OCI-LY7 (cell line): ENCODE results near the gene RELN. TPM values are rescaled to one million over a fixed set of nuclear protein-coding genes. Genes with fewer than 3 reads are reported as not detected.

Experiments used
- BruUV-seq: library from RNA; stranded (reverse); fragments of 400-500 nt; replicated peaks from 2 replicates; lab custom pipeline; 2021; lab: Mats Ljungman, UMichigan
- CTCF ChIA-PET: fragments of 300-600 bp; sonication (Branson Sonifier 250); formaldehyde crosslinking; loops from one replicate; lab custom pipeline; 2022; ENCODE audit warnings: antibody characterized with exemption; ENCODE audit not compliant: unreplicated experiment; lab: Charles Lee
- POLR2A ChIA-PET: fragments of 300-600 bp; sonication (Branson Sonifier 250); formaldehyde crosslinking; loops from one replicate; lab custom pipeline; 2022; ENCODE audit warnings: antibody characterized with exemption; lab: Charles Lee
- DNase-seq: peaks from one replicate; pipeline ENCODE4 v3.0.0-alpha.2; 2015; ENCODE audit warnings: low spot score
- H2AFZ ChIP-seq: fragments of 200-600 bp; sonication (generic), shearing (Covaris generic); 2 replicates; pipeline ENCODE4 v1.6.1; 2014; ENCODE audit warnings: mild to moderate bottlenecking, antibody characterized with exemption, low read length, moderate library complexity
- H3K27ac ChIP-seq: fragments of 200-600 bp; sonication (generic); 2 replicates; pipeline ENCODE4 v1.5.1; 2014; ENCODE audit warnings: mixed run types, low read depth, mild to moderate bottlenecking, moderate library complexity, low read length, inconsistent platforms; ENCODE audit not compliant: poor library complexity, severe bottlenecking
- H3K36me3 ChIP-seq: fragments of 200-600 bp; sonication (generic); 2 replicates; pipeline ENCODE4 v1.6.1; 2014; ENCODE audit warnings: mild to moderate bottlenecking, antibody characterized with exemption, low read length, moderate library complexity, mixed read lengths; ENCODE audit not compliant: insufficient read depth
- H3K4me1 ChIP-seq: fragments of 200-600 bp; sonication (generic); 2 replicates; pipeline ENCODE4 v1.5.1; 2014; ENCODE audit warnings: mild to moderate bottlenecking, low read length; ENCODE audit not compliant: insufficient read depth, poor library complexity, severe bottlenecking
- H3K4me2 ChIP-seq: fragments of 200-600 bp; sonication (generic); 2 replicates; pipeline ENCODE4 v1.6.1; 2014; ENCODE audit warnings: mild to moderate bottlenecking, low read length
- H3K4me3 ChIP-seq: fragments of 200-600 bp; sonication (generic); 2 replicates; pipeline ENCODE4 v1.5.1; 2014; ENCODE audit warnings: mild to moderate bottlenecking, low read depth, low read length; ENCODE audit not compliant: poor library complexity, severe bottlenecking
- H3K79me2 ChIP-seq: fragments of 200-600 bp; sonication (generic); 2 replicates; pipeline ENCODE4 v1.6.1; 2016; ENCODE audit warnings: low read depth, mild to moderate bottlenecking, low read length, moderate library complexity, mixed read lengths; ENCODE audit not compliant: insufficient read depth
- H3K9me2 ChIP-seq: fragments of 200-600 bp; sonication (generic); 2 replicates; pipeline ENCODE4 v1.6.1; 2016; ENCODE audit warnings: mild to moderate bottlenecking, low read length, mixed read lengths; ENCODE audit not compliant: insufficient read depth
- H3K9me3 ChIP-seq: fragments of 200-600 bp; sonication (generic); 2 replicates; pipeline ENCODE4 v1.6.1; 2014; ENCODE audit warnings: mild to moderate bottlenecking, mixed run types, low read length, mixed read lengths
- H4K20me1 ChIP-seq: fragments of 200-600 bp; sonication (generic); 2 replicates; pipeline ENCODE4 v1.6.1; 2014; ENCODE audit warnings: mild to moderate bottlenecking, antibody characterized with exemption, low read length, moderate library complexity, mixed read lengths; ENCODE audit not compliant: insufficient read depth
- CTCF ChIP-seq: fragments of 200-600 bp; sonication (generic); conservative IDR thresholded peaks from 2 replicates; pipeline ENCODE4 v1.5.1; 2014; ENCODE audit warnings: mild to moderate bottlenecking, antibody characterized with exemption, low read length, moderate library complexity, mixed read lengths
- EZH2phosphoT487 ChIP-seq: fragments of 200-600 bp; sonication (generic); IDR thresholded peaks from 2 replicates; pipeline ENCODE4 v1.6.1; 2018; ENCODE audit warnings: low read depth, borderline replicate concordance, mild to moderate bottlenecking, mixed run types, antibody characterized with exemption, low read length, moderate library complexity, mixed read lengths
- intact Hi-C: fragments of 100-400 bp; cut with micrococcal nuclease; formaldehyde crosslinking; loops from one replicate; pipeline ENCODE4 v1.10.0; 2022; ENCODE audit not compliant: unreplicated experiment
- total RNA-seq, 2 experiments: library from RNA; depleted of rRNA in 1 of 2; stranded (reverse); fragments of >200 nt in 1 of 2; shearing (Covaris generic) in 1 of 2; gene quantifications; 2 replicates each; pipeline ENCODE4 v1.2.3, GENCODE V29; 2014 to 2022

Gene RELN
- total RNA-seq, 2 experiments from 2014 or later: not detected

- CTCF ChIA-PET: no interaction called here
These were observed 5.4 kb downstream of the RELN start for GRCh38 chr7:103984050-103984449.

GRCh38 chr7:103983201-103983977, 6.1 kb downstream of the RELN start:
- Histone ChIP-seq H3K4me1 (no peaks in the 10 kb centered on the region), H3K36me3 (no peaks in the 10 kb centered on the region), H3K9me2 (no peaks in the 10 kb centered on the region), H4K20me1 (no peaks in the 10 kb centered on the region), H2AFZ (no peak overlapping the region), H3K4me3 (no peak overlapping the region), H3K79me2 (no peaks in the 10 kb centered on the region), H3K9me3 (no peaks in the 10 kb centered on the region), H3K4me2 (no peak overlapping the region), H3K27ac (no peak overlapping the region)
- ChIA-PET CTCF (no interaction called here), POLR2A (interaction anchor here (0.6 kb wide), 1 partner anchor 13 kb away, joined by 3 read pairs; no protein-coding TSS in a partner anchor)
- DNase-seq: no peak
- BruUV-seq: no TSS peak
- TF ChIP-seq EZH2phosphoT487 (no peak), CTCF (no peak)
- intact Hi-C loops: no loop called here

More at GRCh38 chr7:103984050-103984449, 5.4 kb downstream of the RELN start:
- H3K9me3 ChIP-seq: no peaks in the 10 kb centered on the region
- H3K4me3 ChIP-seq: no peak overlapping the region
- H3K79me2 ChIP-seq: no peaks in the 10 kb centered on the region
- H3K27ac ChIP-seq: no peak overlapping the region
- BruUV-seq: no TSS peak
- H3K9me2 ChIP-seq: no peaks in the 10 kb centered on the region
- no peak for TF ChIP-seq EZH2phosphoT487
- TF ChIP-seq CTCF: no peak
- intact Hi-C loops: no loop called here
- POLR2A ChIA-PET: no interaction called here
- H3K4me2 ChIP-seq: no peak overlapping the region
- H2AFZ ChIP-seq: no peak overlapping the region
- H4K20me1 ChIP-seq: no peaks in the 10 kb centered on the region
- no peak for DNase-seq
- no peaks in the 10 kb centered on the region for H3K4me1 ChIP-seq
- no peaks in the 10 kb centered on the region for H3K36me3 ChIP-seq

- DNase-seq: no peak
- Histone ChIP-seq H3K36me3 (no peaks in the 10 kb centered on the region), H3K4me3 (no peak overlapping the region), H3K79me2 (no peaks in the 10 kb centered on the region), H3K4me2 (no peak overlapping the region), H3K27ac (no peak overlapping the region), H4K20me1 (no peaks in the 10 kb centered on the region), H2AFZ (no peak overlapping the region), H3K4me1 (no peaks in the 10 kb centered on the region), H3K9me3 (no peaks in the 10 kb centered on the region), H3K9me2 (no peaks in the 10 kb centered on the region)
- no TSS peak for BruUV-seq
- TF ChIP-seq EZH2phosphoT487 (no peak), CTCF (no peak)
- ChIA-PET CTCF (no interaction called here), POLR2A (no interaction called here)
- intact Hi-C loops: no loop called here
These were observed 8.4 kb downstream of the RELN start for GRCh38 chr7:103981003-103981423.
